ENCODE measurements around the gene TMEM91. TPM values are rescaled to one million over a fixed set of nuclear protein-coding genes. Genes with fewer than 3 reads are reported as not detected.

TMEM91 gene
- total and polyA plus RNA-seq, 2 of the 13 experiments (the other 11 are each of a cell fraction or from before 2014, with no cell fraction given), result 6.3 to 10.3 TPM

- TF ChIP-seq ZNF407 (CRISPR knock-in tag; IDR thresholded peaks at IDR 0.05; ENCODE audit: not compliant biosample characterization) (no peak), ZNF513 (CRISPR knock-in tag; conservative IDR thresholded peaks at IDR 0.05) (no peak), ZFX (CRISPR knock-in tag; IDR thresholded peaks at IDR 0.05; ENCODE audit: low read depth) (peak; percentile 26), NPAS2 (CRISPR knock-in tag; IDR thresholded peaks at IDR 0.05; ENCODE audit: borderline replicate concordance) (no peak), ZNF713 (CRISPR knock-in tag; IDR thresholded peaks at IDR 0.05) (no peak), SP4 (CRISPR knock-in tag; IDR thresholded peaks at IDR 0.05) (peak; percentile 87)
- TF ChIP-seq, protein P1, sequence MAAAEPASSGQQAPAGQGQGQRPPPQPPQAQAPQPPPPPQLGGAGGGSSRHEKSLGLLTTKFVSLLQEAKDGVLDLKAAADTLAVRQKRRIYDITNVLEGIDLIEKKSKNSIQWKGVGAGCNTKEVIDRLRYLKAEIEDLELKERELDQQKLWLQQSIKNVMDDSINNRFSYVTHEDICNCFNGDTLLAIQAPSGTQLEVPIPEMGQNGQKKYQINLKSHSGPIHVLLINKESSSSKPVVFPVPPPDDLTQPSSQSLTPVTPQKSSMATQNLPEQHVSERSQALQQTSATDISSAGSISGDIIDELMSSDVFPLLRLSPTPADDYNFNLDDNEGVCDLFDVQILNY (CRISPR knock-in tag; conservative IDR thresholded peaks at IDR 0.05), result no peak
- TF ChIP-seq, protein P2, sequence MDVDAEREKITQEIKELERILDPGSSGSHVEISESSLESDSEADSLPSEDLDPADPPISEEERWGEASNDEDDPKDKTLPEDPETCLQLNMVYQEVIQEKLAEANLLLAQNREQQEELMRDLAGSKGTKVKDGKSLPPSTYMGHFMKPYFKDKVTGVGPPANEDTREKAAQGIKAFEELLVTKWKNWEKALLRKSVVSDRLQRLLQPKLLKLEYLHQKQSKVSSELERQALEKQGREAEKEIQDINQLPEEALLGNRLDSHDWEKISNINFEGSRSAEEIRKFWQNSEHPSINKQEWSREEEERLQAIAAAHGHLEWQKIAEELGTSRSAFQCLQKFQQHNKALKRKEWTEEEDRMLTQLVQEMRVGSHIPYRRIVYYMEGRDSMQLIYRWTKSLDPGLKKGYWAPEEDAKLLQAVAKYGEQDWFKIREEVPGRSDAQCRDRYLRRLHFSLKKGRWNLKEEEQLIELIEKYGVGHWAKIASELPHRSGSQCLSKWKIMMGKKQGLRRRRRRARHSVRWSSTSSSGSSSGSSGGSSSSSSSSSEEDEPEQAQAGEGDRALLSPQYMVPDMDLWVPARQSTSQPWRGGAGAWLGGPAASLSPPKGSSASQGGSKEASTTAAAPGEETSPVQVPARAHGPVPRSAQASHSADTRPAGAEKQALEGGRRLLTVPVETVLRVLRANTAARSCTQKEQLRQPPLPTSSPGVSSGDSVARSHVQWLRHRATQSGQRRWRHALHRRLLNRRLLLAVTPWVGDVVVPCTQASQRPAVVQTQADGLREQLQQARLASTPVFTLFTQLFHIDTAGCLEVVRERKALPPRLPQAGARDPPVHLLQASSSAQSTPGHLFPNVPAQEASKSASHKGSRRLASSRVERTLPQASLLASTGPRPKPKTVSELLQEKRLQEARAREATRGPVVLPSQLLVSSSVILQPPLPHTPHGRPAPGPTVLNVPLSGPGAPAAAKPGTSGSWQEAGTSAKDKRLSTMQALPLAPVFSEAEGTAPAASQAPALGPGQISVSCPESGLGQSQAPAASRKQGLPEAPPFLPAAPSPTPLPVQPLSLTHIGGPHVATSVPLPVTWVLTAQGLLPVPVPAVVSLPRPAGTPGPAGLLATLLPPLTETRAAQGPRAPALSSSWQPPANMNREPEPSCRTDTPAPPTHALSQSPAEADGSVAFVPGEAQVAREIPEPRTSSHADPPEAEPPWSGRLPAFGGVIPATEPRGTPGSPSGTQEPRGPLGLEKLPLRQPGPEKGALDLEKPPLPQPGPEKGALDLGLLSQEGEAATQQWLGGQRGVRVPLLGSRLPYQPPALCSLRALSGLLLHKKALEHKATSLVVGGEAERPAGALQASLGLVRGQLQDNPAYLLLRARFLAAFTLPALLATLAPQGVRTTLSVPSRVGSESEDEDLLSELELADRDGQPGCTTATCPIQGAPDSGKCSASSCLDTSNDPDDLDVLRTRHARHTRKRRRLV (CRISPR knock-in tag; IDR thresholded peaks at IDR 0.05), result 0 out of 2 replicates have a peak, but pooled peaks have one; percentile 41
- TF ChIP-seq, protein P3, sequence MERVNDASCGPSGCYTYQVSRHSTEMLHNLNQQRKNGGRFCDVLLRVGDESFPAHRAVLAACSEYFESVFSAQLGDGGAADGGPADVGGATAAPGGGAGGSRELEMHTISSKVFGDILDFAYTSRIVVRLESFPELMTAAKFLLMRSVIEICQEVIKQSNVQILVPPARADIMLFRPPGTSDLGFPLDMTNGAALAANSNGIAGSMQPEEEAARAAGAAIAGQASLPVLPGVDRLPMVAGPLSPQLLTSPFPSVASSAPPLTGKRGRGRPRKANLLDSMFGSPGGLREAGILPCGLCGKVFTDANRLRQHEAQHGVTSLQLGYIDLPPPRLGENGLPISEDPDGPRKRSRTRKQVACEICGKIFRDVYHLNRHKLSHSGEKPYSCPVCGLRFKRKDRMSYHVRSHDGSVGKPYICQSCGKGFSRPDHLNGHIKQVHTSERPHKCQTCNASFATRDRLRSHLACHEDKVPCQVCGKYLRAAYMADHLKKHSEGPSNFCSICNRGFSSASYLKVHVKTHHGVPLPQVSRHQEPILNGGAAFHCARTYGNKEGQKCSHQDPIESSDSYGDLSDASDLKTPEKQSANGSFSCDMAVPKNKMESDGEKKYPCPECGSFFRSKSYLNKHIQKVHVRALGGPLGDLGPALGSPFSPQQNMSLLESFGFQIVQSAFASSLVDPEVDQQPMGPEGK (CRISPR knock-in tag; IDR thresholded peaks at IDR 0.05), result no peak
These were observed 12.4 kb upstream of the TMEM91 start, which contains the start of gene B9D2 (continued) for GRCh38 chr19:41363753-41364523.

Measured in HepG2 (cell line).